Hematopoietic multipotent progenitor cell (in vitro differentiated cells): ENCODE results near the gene PITPNM2. TPM values are rescaled to one million over a fixed set of nuclear protein-coding genes. Genes with fewer than 3 reads are reported as not detected.

Source experiments
- total RNA-seq: library from RNA; depleted of rRNA; stranded (reverse); fragments of >200 nt; gene quantifications from one replicate; pipeline ENCODE4 v1.2.3, GENCODE V29; 2012

The PITPNM2 gene
- total RNA-seq, 1 donor, result 18.6 TPM

Other genes starting within 250 kb of the PITPNM2 start
- gene ABCB9, start 184.6 kb downstream of the PITPNM2 start, total RNA-seq, result 9.2 TPM
- 35.0 TPM for gene OGFOD2, start 175.8 kb downstream of the PITPNM2 start, total RNA-seq
- gene ARL6IP4, start 170.4 kb downstream of the PITPNM2 start, total RNA-seq, result 83.5 TPM
- gene MPHOSPH9, start 82.1 kb upstream of the PITPNM2 start, total RNA-seq, result 40.9 TPM
- gene MTRFR, start 82.3 kb upstream of the PITPNM2 start, total RNA-seq, result 12.1 TPM
- gene CDK2AP1, start 120.8 kb upstream of the PITPNM2 start, total RNA-seq, result 124 TPM
- gene SBNO1, start 213.8 kb upstream of the PITPNM2 start, total RNA-seq, result 11.8 TPM
- 19.9 TPM for gene KMT5A, start 233.0 kb upstream of the PITPNM2 start, total RNA-seq